ACHN (cell line): Measurements from ENCODE around the gene FRAS1.
"Not testable (repeated sequence)": the region's sequence is repeated elsewhere in the genome, so short reads cannot be mapped to it uniquely, and the experiment has no call there.

ENCODE experiments used
- DNase-seq: peaks from one replicate; pipeline ENCODE4 v3.0.0-alpha.2; 2015
- in situ Hi-C: cut with HindIII; loops from 2 replicates; pipeline ENCODE4 v1.10.0; 2017; ENCODE audit warnings: low sequenced_read_pairs, low pct_ligation_motif_present, low pct_unique_long_range_greater_than_20kb

FRAS1 gene

DNA sequence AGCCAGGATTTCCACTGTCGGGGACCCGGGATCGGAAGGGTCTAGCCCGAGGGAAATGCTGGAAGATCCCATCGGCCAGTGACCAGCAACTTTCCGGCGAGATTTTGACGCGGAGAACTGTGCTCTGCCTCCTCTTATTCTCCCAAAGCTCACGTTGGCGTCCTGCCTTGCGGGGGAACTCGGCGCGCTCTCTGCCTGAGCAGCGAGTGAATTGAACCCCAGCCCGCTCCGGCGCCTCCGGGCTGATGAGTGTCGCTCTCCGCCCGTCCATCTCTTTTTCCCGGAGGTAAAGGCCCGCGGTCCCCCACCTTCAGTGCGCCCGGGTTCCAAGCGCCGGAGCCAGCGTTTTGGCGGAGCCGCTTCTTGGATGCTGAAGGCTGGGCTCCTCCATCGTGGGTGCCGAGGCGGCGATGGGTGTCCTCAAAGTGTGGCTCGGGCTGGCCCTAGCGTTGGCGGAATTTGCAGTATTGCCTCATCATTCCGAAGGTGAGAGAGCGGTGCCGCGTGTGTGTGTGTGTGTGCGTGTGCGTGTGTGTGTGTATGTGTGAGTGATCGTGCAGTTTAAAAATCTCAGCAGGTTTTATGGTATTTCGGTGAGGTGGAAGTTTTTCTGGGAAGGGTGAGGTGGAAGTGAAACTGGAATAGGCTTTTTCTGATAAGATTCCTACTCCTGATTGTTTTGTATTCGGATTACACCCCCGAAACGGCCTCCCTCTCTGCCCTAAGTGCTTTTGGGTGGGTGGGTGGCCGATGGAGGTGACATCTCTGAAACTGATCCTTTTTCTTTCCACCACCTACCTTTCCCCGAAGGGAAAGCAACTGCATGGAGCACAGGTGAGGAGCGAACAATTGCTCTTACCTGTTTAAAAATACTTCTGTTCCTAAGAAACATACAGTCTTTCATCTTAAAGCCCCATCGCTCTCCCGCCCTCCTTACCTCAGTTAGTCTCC is 752 bp downstream of the FRAS1 start:
- peak; percentile 34 for DNase-seq
- in situ Hi-C loops, result no loop called here

DNA sequence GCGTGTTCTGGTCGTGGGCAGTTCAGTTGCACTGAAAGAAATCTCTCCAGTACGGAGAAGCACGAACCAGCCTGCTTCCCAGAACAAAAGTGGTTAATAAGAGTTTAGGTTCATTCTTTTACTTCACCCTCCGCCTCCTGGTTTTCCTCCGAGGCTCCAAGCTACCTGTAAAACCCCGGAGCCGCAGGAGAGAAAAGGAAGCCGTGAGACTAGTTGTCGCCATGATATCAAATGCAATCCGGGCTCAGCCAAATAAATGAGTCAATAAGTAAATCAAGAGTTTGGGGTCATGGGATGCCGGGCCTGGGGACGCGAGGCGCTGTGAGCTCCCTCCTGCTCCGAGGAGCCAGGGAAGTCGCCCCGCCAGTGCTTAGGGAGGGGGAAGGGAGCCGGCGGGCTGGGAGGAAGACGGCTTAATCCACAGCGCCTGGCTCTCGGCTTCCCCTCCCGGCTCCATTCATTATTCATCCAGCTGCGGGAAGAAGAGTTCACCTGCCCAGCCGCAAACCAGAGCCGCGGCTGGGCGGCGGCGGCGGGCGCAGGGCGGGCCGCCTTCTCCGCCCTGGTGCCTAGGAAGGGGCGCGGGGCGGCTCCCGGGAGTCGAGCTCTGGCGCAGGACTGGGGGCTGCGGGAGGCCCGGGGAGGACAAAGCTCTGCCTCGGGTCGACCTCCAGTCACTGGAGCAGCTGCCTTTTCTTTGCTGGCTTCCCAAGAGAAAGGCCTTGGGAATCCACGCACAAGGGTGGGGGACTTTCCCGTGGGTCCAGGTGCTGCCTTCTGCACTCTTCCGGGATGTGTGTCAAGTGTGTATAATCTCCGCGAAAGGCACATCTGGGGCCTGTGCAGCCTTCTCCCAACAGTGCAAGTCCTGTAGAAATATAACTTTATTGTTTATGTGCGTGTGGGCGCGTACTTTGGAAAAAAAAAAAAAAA is 1.7 kb downstream of the FRAS1 start:
- in situ Hi-C loops, result no loop called here
- peak; percentile 35 for DNase-seq

DNA sequence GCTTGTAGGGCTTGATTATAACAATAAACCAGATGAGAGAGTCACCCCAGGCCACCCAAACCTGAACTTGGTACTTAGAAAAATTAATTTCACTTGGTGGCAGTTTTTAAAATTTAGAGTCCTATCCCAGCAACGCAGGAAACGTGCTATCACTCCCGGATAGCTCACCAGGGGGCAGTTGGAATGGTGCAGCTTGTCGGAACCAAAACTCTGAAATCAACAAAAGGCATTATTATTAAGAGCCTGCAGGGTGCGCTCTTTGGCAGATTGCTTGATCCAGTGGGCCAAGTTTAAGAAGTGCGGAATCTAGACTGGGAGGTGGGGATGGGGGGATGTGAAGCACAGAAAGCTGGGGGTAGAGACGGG is 2.4 kb downstream of the FRAS1 start:
- in situ Hi-C loops, result no loop called here
- peak; percentile 85 for DNase-seq

DNA sequence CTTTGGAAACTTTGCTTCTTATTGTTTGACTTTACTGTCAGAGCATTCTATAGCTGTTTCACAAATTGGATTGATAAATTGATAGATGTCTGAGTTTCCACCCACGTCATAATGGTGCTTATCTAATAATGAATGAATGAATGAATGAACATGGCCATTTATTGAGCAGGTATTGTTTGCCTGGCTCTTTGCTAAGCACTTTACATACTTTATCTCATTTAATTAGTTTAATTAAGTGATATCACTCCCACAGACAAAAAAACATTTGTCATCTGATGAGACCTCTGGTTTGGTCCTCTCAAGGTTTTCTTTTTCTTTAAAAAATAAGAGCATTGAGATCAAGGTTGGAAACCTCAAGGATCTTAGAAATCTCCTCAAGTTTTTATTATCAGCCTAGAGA is 2.8 kb downstream of the FRAS1 start:
- in situ Hi-C loops, result no loop called here
- DNase-seq, result no peak

DNA sequence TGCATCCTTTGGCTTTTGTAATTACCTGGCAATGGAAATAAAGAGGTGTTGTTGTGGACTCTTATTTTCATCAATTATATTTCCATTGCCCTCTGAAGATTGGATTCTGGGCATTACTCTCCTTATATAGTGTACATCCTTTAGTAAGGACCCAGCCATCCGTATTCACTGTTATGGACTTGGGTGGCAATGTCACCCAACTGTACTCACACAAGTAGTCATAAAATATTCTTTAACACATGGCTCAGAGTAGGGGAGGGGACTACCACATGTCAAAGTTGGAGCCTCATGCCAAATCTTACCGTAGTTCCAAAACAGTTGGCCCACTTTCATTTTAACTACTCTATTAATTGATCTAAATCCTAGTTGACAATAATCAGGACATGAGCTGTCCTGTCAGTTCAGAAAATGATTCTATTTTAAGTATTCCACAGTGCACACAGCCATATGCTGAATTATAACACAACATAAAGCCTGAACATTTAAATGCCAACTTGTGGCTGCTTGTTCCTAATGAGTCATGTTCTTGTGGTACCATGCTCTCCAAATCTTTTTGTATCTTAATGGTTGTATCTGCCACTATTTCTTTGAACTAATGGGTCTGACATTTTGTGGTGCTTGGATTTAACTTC is 4.9 kb downstream of the FRAS1 start:
- DNase-seq, result no peak

DNA sequence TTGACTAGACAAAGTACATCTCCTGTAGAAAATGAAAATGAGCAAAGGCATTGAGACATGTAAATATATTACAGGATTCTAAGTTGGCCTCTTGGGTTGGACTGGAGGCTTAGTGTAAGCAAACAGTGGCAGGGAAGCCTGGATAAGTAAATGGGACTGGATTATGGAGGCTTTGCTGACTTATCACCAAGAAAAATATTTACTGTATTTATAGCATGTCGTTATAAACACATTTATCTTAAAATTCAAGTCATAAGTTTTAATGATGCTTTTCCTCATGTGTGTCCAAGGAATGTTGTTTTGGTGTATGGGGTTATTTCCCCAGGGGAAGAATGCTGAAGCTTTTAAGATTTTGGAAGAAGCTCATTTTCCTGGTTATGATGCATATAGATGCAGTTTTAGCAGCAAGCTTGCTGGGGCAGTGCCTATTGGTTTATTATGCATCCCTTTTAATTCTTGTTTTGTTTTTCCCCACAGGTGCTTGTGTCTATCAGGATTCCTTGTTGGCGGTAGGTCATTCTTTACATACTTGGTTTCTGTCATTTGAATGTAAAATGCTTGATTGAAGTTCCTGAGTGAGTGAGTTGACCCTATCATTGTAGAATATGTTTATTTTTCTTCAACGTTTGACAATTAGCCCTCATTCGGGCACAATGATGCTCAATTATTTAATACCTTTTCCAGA is 8.5 kb downstream of the FRAS1 start:
- no peak for DNase-seq

More for the DNA sequence above, 4.9 kb downstream of the FRAS1 start:
- in situ Hi-C loops, result no loop called here

DNA sequence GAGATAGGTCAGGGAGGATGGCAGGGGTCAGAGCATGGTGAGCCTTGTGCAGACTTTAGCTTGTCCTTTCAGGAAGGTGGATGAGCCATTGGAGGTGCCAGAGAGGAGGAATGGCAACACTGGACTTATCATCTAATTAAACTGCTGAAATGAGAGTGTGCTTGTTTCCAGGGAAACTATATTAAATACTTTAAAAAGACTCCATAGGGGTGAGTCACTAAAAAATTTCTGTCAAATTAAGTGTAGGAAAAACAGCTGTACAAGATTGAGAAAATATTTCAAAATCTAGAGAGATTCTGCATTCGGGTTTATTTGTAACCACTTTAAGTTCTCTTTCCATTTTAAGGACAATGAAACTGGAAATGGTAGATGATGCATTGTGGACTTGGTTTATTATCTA is 11.4 kb downstream of the FRAS1 start:
- in situ Hi-C loops, result no loop called here
- no peak for DNase-seq

More for the DNA sequence above, 8.5 kb downstream of the FRAS1 start:
- in situ Hi-C loops, result no loop called here

DNA sequence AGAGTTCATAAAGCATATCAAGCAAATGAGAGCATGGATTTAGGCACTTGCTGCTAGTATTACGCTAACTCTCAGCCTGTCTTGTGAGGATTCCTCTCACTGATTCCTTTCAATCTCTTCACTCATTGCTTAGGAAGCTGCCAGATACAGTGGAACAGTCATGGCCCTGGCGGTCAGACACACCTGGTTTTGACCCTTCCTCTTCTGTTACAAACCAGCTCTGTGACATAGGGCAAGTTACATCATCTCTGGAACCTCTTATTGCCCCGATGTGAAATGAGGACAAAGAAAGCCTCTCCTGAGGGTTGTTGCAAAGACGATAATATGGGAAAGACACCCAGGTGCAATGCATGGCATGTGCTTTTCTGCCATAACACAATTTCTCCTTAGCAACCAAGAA is 12.2 kb downstream of the FRAS1 start:
- in situ Hi-C loops, result no loop called here

DNA sequence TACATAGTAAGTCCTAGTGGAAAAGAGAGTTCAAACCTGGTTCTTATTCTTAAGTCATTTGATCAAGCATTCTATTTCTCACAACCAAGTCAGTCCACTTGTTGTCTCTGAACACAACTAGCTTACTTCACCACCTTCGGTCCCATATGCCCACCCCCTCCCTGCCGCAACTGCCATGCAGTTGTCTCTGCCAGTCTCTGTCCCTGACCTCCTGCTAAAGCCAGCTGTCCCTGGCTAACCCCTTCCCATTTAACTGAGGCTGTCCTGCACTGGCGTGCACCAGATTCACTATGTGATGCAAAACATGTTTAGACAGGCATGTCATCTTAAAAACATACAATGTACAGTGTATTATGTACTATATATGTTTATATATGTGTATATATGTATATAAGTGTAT is 12.7 kb downstream of the FRAS1 start:
- in situ Hi-C loops, result no loop called here
- no peak for DNase-seq

More for the DNA sequence above, 12.2 kb downstream of the FRAS1 start:
- no peak for DNase-seq

DNA sequence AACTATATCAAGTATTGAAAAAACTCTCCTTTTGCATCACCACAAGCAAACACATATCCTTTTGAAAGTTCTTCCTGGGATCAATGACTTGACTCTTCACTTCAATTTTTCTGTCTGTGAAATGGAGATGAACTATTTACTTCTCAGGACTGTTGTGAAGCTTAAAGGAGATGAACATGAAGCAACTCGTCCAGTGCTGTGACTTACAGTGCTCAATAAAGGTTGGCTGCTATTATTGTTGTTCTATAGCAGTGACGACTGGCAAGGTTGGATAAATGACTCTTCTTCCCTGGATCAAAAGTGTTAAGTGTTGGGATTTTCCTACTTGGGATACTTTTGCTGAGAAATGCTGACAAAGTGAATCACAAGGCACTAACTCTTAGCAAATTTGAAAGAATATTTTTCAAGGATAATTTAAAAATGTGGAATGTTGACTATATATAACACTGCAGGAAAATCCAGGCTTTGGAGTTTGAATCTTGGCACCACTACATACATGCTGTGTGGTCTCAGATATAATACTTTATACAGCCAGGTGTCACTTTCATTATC is 13.7 kb downstream of the FRAS1 start:
- no peak for DNase-seq
- in situ Hi-C loops, result no loop called here

DNA sequence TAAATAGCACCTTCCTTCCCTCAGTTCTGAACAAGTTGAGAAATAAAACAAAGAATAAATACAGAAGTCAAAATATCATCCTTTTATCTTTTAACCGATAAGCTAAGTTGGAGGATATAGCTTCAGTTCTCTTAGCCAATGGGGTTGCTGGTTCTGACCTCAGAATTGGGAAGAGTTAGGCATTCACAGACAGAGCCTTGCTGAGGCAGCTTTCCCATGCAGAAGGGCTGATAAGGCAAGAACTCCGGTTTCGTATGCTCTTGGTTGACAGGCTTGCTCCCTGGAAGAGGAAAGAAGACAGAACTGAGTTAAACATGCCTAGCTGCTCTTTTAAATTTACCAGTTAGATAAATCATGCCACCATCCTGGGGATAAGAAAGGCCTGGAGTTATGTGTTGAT is 17.6 kb downstream of the FRAS1 start:
- in situ Hi-C loops, result no loop called here
- no peak for DNase-seq

DNA sequence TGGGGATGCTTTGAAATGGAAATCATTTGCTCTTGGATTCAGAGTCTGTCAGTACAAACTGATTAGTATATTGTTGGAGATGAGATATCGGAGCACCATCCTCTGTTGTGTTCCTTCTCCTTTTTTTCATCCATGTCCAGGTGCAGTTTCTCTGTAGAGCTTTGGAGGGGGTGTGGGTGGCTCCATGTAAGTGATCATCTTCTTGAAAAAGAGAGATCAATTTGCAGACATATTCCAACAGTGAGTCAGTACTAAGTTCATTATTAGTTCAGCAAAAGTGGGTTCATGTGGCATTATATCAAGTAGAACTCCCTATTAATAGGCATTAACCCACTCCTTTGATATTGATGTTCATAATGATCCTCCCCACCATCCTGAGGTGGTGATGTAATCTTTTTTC is 18.9 kb downstream of the FRAS1 start:
- DNase-seq, result no peak
- in situ Hi-C loops, result no loop called here

DNA sequence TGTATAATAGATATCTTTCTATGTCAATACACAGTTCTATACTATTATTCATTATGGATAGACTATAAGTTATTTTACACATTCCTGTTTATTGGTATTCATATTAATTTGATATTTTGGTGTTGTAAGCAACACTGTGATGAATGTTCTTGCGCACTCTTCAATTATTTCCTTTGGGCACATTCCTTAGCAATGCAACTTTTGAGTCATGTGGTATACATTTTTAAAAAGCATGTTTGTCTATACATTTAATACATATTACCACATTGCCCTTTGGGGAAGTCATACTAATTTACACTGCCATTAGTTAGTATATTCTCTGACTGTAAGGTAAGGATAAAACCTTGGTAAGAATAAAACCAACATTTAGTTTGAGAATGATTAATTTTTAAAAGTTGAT is 21.0 kb downstream of the FRAS1 start:
- DNase-seq, result no peak
- in situ Hi-C loops, result no loop called here

DNA sequence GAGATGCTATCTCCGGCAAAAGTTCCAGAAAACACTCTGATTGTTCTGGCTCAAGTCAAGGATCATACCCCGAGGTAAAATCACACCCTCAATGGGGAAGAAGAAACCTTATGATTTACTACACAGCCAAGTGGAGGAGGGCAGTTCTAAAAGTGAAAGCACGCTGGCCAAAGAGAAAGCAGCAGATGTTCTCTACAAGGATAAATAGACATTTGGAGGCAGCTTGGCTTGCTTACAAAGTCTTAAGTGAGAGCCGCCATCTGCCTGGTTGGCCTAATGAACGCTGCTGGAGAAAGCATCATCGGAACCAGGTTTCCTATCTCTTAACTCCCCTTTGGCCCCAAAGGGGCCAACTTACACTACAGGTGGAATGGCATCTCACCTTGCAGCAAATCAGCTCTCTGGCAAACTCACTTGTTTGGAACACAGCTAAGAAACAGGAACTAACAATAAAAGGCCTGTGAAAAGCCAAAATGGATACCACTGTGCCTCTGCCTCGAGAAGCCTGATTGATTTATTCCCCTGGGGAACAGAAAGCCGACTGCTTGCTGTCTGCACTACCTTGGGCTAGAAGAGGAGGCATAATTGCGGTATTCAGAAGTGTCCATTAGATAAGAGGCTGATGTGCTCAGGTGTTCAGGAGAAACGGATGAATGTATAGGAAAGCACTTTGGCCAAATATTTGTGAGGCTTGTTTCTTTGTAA is 22.8 kb downstream of the FRAS1 start:
- in situ Hi-C loops, result no loop called here
- DNase-seq, result no peak

DNA sequence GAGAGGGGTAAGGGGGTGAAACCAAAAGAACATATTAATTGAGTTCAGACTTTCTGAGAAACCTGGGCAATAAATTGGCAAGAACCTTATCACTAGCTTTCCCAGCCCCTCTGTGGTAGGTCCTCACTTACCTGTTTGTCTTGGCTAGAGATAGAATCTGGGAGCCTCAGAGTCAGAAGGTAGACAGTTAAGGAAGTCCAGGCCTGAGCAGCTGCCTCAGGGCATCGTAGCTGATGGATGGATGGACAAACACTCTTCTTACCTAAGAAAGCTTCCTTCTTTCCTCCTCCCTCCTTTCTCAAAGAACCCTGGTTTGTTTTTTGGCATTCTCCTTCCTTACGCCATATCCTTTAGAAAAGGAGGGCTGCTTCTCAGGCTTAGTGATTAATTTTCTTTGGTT is 24.4 kb downstream of the FRAS1 start:
- in situ Hi-C loops, result no loop called here
- no peak for DNase-seq

DNA sequence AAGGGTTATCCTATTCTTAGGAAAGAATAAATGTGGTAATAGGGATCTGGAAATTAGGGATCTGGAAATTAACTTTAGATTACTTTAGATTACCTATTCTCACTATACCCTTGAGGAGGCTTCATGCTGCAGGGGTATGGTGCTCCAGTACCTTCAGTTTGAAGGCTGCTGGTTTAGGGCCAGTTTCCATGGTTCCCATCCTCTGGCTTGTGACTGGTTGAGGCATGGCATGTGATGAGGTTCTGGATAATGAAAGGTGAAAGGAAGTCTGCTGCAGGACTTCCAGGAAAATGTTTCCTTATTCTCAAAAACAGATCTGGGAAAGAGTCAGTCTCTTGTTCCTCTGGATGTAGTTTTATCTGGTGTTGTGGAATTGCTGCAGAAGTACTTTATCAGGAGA is 25.9 kb downstream of the FRAS1 start:
- in situ Hi-C loops, result no loop called here
- no peak for DNase-seq

DNA sequence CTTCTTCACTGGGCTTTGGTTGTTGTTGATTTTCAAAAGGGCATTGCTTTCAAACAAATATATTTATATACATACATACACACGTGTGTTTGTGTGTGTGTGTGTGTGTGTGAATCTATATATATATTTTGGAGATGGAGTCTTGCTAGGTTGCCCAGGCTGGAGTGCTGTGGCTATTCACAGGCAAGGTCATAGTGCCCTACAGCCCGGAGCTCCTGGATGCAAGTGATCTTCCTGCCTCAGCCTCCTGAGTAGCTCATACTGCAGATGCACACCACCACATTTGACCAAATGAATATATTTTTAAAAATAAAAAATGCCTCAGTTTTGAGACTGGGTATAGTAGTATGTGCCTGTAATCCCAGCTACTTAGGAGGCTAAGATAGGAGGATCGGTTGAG is 34.4 kb downstream of the FRAS1 start:
- in situ Hi-C loops, result no loop called here
- no peak for DNase-seq

DNA sequence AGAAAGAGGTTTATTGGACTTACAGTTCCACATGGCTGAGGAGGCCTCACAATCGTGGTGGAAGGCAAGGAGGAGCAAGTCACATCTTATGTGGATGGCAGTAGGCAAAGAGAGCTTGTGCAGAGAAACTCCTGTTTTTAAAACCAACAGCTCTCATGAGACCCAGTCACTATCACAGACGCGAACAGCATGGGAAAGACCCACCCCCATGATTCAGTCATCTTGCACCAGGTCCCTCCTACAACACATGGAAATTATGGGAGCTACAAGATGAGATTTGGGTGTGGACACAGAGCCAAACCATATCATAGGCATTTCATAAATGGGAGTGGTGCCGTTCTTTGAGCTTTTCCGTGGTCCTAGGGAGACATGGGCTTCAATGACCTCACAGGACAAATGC is 35.2 kb downstream of the FRAS1 start:
- in situ Hi-C loops, DNase-seq: not testable (repeated sequence)
